Thyroid gland (tissue), 4 donors: Measurements from ENCODE around the gene STK24.

ENCODE experiments used
- CTCF ChIP-seq, 6 experiments: fragments of 200-600 bp in 3 of 6; fragments of 450-650 bp in 3 of 6; sonication (generic) in 3 of 6; IDR thresholded peaks; one replicate each; pipeline ENCODE4 v1.5.1; 2016 to 2019; ENCODE audit warnings: antibody characterized with exemption in 6 of 6, mild to moderate bottlenecking in 2 of 6, inconsistent platforms in 1 of 6, moderate library complexity in 1 of 6
- POLR2A ChIP-seq, 2 donors: fragments of 450-650 bp; IDR thresholded peaks; one replicate each; pipeline ENCODE4 v1.6.1; 2017; ENCODE audit warnings: antibody characterized with exemption in 2 of 2, mild to moderate bottlenecking in 2 of 2, moderate library complexity in 1 of 2

- TF ChIP-seq CTCF (IDR thresholded peaks at IDR 0.05) (no peak), POLR2A (IDR thresholded peaks at IDR 0.05) (no peak)
These were observed 70.1 kb downstream of the STK24 start for GRCh38 chr13:98506728-98507230.
